BE2C (cell line): ENCODE measurements around the gene APBB1IP.

ENCODE experiments used
- DNase-seq: peaks from one replicate; pipeline ENCODE4 v3.0.0-alpha.2; 2020
- H3K27me3 ChIP-seq: fragments of 250-450 bp; sonication (Bioruptor Pico); 2 replicates; pipeline ENCODE4 v1.5.1; 2020; ENCODE audit warnings: mild to moderate bottlenecking
- H3K36me3 ChIP-seq: fragments of 250-450 bp; sonication (Bioruptor Pico); 2 replicates; pipeline ENCODE4 v1.5.1; 2020; ENCODE audit warnings: mild to moderate bottlenecking
- H3K4me1 ChIP-seq: fragments of 250-450 bp; sonication (Bioruptor Pico); 2 replicates; pipeline ENCODE4 v1.5.1; 2020
- H3K4me3 ChIP-seq: 2 replicates; pipeline ENCODE4 v1.5.1; 2011; ENCODE audit warnings: low read depth, low read length
- H3K9me3 ChIP-seq: fragments of 250-450 bp; sonication (Bioruptor Pico); 2 replicates; pipeline ENCODE4 v1.5.1; 2020
- TF ChIP-seq, protein P1 (sequence below): IDR thresholded peaks from 2 replicates; pipeline ENCODE4 v1.5.1; 2012; ENCODE audit warnings: mild to moderate bottlenecking, low read depth, low read length

The APBB1IP gene

DNA sequence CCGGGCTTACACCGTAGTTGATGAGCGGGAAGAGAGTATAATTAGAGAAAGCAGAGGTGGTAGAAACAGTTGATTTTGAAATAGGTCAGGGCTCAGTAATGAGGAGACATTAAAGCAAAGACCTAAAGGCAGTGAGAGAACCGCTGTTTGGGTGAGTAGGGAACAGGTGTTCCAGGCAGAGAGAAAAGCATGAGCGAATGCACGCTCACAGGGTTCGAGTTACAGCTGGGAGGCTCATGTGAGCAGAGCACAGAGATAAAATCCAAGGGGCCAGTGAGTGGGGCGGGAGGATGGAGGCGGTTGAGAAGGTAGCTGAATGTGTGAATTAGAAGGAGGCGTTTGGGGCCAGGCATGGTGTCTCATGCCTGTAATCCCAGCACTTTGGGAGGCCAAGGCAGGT, 39.9 kb downstream of the APBB1IP start:
- DNase-seq: no peak
- Histone ChIP-seq H3K9me3 (no peaks in the 10 kb centered on the region), H3K4me3 (no peak overlapping the region), H3K4me1 (no peaks in the 10 kb centered on the region), H3K27me3 (no peaks in the 10 kb centered on the region), H3K36me3 (no peaks in the 10 kb centered on the region)
- TF ChIP-seq, protein P1, sequence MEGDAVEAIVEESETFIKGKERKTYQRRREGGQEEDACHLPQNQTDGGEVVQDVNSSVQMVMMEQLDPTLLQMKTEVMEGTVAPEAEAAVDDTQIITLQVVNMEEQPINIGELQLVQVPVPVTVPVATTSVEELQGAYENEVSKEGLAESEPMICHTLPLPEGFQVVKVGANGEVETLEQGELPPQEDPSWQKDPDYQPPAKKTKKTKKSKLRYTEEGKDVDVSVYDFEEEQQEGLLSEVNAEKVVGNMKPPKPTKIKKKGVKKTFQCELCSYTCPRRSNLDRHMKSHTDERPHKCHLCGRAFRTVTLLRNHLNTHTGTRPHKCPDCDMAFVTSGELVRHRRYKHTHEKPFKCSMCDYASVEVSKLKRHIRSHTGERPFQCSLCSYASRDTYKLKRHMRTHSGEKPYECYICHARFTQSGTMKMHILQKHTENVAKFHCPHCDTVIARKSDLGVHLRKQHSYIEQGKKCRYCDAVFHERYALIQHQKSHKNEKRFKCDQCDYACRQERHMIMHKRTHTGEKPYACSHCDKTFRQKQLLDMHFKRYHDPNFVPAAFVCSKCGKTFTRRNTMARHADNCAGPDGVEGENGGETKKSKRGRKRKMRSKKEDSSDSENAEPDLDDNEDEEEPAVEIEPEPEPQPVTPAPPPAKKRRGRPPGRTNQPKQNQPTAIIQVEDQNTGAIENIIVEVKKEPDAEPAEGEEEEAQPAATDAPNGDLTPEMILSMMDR: no peak

DNA sequence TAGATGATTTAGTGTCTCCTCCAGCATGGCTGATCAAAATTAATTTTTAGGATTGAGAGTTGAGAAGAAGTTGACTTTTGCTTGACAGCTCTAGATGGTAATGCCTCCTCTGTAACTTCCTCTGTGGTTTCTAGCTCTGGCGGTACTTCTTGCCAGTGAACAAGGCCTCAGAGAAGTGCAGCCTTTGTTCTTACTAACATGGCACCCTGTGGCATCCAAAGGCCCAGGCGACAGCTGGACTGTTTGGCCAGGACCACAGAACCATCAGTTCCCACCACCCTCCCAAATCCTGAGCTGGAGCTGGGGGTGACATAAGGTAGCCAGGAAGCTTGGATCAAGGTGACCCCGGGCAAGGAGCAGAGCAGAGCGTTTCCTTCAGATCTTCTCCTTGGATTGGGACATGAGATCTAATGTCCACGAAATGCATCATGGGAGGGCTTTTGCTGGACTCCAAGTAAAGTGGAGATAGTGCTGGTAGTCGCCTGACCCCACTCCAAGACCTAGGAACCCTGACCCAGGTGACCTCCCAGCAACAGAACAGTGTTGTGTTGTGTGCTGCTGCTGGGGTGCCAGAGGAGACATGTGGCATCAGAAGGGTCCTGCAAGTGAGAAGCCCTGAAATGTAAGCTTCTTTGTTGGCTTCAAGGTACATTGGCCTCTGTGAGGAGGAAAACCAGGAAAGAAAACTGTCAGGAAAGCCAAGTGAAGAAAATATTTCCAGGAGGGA, 41.8 kb downstream of the APBB1IP start:
- H3K9me3 ChIP-seq: no peaks in the 10 kb centered on the region
- H3K4me1 ChIP-seq: no peaks in the 10 kb centered on the region
- H3K4me3 ChIP-seq: no peak overlapping the region
- H3K27me3 ChIP-seq: no peaks in the 10 kb centered on the region
- DNase-seq: no peak
- H3K36me3 ChIP-seq: no peaks in the 10 kb centered on the region
- TF ChIP-seq, protein P1: no peak

DNA sequence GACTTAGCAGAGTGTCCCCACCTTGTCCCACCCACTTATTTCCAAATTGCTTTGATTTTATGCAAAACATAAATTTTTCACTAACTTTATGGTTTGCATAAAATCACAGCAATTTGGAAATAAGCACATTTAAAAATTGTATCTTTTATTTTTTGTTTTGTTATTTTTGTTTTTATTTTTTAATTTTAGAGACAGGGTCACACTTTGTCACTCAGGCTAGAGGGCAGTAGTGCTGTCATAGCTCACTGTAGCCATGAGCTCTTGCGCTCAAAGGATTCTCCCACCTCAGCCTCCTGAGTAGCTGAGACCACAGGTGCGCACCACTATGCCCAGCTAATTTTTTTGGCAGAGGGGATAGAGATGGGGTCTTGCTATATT, 43.2 kb downstream of the APBB1IP start:
- no peaks in the 10 kb centered on the region for H3K4me1 ChIP-seq
- DNase-seq: no peak
- H3K4me3 ChIP-seq: no peak overlapping the region
- no peaks in the 10 kb centered on the region for H3K9me3 ChIP-seq
- H3K27me3 ChIP-seq: no peaks in the 10 kb centered on the region
- TF ChIP-seq, protein P1: no peak
- H3K36me3 ChIP-seq: no peaks in the 10 kb centered on the region

DNA sequence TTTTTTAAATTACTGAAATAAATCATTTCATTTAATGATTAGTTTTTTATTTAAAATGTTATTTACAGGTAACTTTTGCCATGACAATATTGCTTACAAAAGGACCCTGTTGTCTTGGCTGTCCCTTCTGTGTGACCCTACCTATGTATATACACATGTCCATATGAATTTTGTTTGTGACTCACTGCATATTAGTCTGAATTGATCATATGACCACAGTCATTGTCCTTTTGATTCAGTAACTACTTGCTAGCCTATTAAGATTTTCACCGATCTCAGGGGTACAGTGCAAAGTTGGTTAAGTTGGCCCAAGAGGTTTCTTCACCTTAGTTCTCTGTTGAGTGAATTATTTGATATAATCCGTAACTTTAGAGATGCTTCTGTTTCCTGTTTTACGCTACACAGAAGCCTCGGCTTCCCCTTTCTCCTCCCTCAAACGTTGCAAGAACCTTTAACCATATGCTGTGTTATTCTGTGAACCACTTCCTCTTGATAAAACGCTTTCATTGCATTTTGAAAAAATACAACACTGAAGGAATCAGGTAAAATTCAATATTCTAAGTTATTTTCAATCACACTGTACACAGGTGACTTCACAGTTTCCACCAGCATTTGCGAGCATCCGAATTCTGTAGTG, 43.9 kb downstream of the APBB1IP start:
- DNase-seq: no peak
- Histone ChIP-seq H3K36me3 (no peaks in the 10 kb centered on the region), H3K27me3 (no peaks in the 10 kb centered on the region), H3K4me3 (no peak overlapping the region), H3K4me1 (no peaks in the 10 kb centered on the region), H3K9me3 (no peaks in the 10 kb centered on the region)
- TF ChIP-seq, protein P1: no peak

DNA sequence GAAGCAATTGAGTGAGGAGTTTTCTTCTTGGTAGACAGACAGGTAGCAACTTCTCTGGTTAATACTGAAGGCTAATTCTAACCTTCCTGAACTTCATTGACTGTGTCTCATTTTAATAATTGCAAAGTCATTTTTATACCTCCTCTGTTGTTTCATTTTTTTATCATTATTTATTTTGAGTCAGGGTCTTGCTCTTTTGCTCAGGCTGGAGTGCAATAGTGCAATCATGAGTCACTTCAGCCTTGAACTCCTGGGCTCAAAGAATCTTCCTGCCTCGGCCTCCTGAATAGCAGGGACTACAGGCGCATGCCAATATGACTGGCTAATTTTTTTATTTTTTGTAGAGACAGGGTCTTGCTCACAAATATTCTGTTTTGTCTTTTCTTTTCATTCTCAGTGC, 45.4 kb downstream of the APBB1IP start:
- Histone ChIP-seq H3K4me1 (no peaks in the 10 kb centered on the region), H3K27me3 (no peaks in the 10 kb centered on the region), H3K4me3 (no peak overlapping the region), H3K9me3 (no peaks in the 10 kb centered on the region), H3K36me3 (no peaks in the 10 kb centered on the region)
- TF ChIP-seq, protein P1: no peak
- DNase-seq: no peak
